Stimulated activated CD4-positive, alpha-beta T cell treated with anti-CD3 and anti-CD28 coated beads, Interleukin-15, amount 100 ng/mL, for 24 hours (primary cell): Measurements from ENCODE around the gene SCMH1.

Experiments used
- DNase-seq: peaks from one replicate; pipeline ENCODE4 v3.0.0-alpha.2; 2020

SCMH1 gene

DNA sequence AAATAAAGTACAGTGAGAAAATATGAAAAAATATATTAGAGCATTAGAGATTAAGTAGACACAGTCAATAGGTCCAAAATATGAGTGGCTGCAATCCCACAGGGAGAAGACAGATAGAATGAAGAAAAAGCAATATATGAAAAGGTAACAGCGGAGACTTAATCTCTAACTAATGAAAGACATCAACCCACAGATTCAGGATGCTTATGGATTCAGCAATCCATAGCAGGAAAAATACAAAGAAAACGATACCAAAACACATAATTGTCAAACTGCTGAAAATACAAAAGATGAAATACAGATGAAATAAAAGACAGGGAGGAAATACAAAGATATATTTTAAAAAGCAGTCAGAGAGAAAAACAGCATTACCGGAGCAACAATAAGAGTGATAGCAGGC, 163.9 kb downstream of the SCMH1 start:
- no peak for DNase-seq

DNA sequence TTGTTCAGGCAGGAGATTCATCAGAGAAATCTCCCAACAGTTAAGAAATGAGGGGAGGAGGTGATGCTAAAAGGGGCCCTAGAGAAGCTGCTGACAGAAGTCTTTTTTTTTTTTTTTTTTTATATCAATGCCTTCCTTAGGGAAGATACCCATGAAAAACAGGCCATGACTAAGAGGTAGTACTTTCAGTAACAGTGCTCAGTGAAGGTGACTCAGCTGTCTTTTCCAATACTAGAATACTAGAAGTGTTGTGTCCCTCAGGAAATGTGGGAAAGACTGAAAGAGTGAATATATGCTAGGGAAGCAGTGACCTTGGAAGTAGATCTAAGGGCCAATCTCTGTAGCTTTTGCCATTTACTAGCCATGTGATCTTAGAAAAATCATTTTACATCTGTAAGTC, 168.1 kb downstream of the SCMH1 start:
- no peak for DNase-seq

DNA sequence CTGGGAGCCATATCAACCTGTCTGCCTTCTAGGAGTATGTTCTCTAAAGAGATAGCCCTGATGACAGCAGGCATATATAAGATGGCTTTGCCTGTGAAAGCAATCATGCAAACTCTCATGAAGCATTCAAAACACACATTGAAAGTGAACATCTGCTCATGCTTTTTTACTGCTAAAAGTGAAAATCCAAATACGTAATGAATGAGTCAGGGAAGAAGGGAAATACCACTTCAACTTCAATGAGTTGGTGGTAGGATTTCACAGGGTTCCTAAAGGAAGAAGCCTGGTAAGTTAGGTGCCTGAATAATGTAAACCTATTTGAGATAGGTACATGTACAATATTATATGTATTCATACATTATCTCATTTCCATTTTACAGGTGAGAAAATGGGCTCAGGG, 170.1 kb downstream of the SCMH1 start:
- DNase-seq = no peak

DNA sequence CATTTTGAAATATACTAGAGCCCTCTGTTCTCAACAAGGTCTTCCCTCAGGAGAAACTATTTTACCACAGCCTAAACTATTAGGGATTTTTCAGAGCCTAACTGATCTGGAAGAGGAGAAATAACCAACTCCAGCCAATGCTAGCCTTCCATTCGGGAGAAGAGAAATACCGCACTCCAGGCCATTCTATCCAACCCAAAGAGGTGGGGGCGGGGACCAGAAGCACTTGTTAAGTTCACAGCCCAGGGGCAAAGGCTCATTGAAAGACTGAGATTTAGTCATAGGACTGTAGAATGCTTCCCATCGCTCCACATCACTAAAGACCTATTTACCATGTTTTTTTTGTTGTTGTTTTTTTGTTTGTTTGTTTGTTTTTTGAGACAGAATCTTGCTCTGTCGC, 185.2 kb downstream of the SCMH1 start:
- DNase-seq = no peak

DNA sequence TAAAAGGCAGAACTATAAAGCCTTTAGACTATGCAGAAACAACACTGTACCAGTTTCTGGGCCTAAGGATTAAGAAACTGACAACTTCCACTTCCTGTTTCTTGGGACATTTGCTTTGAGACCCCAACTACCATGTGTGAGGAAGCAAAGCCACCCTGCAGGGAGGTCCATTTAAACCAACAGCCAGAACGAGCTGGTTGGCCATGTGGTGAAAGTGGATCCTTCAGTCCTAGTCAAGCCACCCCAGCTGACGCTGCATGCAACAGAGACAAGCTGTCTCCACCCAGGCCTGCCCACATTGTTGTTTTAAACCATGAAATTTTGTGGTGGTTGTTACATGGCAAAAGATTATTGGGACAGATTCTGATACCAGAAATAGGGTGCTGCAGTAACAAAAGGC, 188.8 kb downstream of the SCMH1 start:
- DNase-seq = no peak

DNA sequence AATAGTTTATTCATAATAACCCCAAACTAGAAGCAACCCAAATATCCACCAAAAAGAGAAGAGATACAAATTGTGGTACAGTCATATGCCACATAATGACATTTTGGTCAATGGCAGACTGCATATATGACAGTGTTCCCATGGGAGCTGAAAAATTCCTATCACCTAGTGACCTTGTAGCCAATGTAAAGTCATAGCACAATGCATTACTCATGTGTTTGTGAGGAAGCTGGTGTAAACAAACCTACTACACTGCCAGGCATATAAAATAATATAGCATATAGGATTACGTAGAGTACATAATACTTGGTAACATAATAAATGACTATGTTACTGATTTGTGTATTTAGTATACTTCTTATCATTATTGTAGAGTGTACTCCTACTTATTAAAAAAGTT, 191.1 kb downstream of the SCMH1 start:
- DNase-seq = no peak

DNA sequence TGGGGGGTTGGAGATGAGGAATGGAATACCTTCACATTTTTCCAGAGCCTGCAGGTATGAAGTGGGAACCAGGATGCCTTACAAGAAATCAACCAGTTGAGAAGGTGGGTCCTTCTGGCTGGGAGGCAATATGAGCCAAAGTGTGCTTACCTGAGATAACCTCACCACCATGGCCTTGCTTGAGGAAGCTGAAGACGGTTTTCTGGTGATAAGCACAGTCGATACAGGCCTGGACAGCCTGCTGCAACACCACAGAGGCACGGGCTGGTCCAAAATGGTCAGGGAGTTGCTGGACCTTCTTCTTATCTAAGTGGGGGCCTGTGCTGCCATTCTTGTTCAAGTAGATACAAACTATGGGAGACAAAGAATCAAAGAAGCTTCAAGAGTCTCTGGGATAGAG, 193.6 kb downstream of the SCMH1 start:
- no peak for DNase-seq

DNA sequence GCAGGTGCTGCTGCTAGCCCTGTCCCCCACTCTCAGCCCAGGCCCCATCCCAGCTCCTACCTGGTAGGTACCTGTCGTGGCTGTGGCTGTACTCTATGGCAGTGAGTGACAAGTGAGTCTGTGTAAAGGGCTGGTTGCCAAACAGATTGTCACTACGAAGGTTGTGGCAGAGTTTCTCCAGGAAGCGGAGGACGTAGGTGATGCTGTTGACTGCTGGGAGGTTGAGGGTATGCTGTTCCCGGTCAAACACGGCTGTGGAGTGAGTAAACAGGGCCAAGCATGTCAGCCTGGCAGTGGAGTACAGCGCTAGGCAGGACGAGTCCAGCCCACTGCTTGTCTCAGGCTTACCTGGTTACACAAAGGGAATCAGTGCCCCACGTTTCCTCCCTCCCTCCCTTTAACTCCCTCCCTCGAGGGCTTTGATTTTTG, 195.7 kb downstream of the SCMH1 start:
- DNase-seq = no peak

DNA sequence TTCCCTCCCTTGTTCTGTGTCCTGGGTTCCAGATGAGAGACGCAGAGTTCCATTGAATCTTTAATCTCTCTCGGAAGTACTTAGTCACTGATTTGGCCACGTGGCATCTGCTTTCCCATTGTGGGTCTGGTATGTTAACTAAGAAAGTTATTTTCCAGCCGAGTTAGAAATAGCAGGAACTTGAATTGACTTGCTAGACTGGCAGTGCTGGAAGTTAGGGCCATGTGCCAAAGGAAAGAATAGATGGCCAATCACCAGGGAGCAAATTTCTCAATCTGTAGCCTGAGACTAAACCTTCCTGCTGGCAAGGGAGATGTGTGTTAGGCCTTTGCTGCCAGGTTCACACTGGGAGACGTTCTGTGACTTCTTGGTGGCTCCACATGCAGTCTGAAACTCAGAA, 196.4 kb downstream of the SCMH1 start:
- DNase-seq = no peak

DNA sequence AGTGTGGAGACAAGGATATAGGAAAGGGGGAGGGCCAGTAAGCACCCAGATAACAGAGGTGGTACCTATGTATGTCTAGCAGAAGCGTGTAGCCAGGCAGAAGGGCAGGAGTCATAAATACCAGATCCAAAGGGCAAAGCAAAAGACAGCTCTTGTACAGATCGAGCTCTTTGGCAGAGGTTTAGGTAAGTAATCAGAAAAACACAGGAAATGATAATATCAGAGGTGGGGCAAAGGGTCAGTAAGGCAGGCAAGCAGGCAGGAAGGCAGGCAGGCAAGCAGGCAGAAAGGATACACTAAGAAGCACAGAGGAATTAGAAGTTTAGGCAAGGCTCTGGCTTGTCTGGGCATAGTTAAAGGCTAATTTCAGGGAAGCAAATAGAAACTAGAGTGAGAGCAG, 197.9 kb downstream of the SCMH1 start:
- no peak for DNase-seq

DNA sequence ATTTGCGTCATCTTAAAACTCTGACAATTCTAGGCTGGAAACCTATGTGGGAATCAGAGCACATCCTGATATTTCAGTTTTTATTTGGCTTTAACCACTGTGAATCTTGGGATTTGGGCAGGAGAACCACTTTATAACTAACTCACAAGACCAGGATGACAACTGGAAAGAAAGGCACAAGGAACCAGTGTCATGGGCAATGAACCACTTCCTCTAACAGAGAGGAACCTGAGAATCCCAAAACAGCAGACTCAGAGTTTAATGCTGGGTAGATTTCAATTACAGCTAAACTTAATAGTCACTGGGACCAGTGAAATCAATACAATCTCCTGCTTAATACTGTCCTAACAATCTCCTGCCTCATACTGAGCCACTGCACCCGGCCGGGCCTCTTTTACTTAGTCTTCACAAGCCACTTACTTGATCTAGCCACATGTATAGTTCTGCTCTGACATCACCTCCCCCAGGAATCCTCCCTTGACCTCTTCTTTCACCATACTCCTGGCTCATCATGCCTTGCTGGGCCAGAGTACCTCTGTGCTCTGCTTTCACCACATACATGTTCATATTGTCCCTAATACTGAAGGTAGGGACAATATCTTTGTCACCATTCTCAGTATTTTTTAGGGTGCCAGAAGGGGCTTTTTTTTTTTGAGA, 200.4 kb downstream of the SCMH1 start:
- no peak for DNase-seq

DNA sequence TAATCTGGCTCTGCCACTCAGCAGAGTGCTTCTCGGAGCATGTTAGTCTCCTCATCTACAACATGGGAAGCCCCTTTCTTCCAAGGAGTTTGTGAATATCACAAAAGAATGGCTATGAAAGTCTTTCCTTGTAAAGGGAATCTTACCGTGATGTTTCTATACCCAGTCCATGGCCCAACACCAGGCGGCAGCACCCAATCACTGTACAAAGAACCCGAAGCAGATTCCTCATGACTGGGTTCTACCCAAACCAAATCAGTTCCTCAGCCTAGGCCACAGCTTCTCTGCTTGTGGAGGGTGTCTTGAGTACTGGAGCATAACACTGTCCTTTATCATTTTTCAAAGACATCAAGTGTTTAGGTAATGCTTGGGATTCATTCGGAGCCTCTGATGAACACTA, 204.0 kb downstream of the SCMH1 start:
- DNase-seq = no peak

DNA sequence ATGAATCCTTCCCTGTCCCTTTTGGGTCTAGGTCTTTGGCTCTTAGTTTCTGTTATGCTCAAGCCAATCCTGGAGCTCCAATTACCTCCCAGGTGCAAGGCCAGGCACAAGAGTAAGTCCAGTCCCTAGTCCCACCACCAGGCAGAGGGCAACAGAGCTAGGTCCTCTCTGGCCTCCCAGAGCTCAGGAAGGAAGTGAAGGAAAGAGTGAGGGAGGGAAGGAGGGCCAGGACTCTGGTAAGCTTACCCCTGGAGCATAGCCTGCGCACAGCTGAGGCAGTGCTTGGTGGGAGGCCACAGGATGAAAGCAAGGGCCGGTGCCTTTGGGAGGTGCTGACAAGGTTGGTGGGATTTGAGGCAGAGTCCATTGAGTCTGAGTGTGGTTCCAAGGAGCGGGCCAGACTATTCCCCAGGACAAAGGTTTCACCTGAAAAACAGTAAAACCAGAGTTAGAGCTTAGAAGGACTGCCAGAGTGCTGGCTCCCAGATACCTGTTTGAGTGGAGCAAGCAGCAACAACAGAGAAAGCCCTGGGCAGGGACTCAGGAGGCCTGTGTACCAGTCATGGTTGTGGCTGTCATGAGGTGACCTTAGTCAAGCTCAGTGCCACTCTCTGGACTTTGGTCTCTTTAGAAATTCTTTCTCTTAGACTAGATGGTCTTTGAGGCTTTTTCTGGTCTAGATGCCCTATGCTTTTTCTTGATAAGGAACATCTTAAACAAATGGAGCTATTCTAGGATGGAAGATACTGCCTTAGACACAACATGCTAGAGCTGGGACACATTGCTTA, 204.8 kb downstream of the SCMH1 start:
- no peak for DNase-seq

DNA sequence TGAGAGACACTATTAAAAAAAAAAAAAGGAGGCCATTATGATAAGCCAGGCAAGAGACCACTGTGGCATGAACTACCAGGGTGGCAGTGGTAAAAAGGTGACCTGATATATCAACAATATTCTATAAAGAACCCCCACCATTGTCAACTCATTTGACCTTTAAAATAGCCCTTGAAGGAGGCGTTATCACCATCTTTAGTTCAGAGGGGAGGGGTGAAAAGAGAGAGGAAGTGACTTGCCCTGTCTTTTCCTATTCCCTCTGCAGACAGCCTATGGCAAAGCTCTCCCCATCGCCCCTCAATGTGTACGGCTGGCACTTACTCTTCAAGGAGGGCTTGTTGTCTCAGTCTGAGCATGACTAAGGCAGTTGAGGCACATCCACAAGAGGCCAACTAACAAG, 208.8 kb downstream of the SCMH1 start:
- DNase-seq = no peak

DNA sequence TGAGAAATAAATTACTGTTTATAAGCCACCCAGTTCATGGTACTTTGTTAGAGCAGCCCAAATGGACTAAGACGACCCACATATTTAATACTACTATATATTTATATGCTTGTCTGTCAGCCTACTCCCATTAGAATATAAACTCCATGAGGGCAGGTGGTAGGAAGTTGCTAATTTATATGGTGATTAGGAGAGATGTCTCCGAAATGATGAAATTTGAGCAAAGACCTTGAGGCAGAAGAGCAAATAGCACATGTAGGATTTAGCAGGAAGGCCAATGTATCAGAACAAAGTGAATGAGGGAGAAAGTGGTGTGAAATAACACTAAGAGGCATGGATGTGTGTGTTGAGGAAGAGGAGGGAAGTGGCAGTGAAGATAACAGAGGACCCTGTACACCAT, 210.0 kb downstream of the SCMH1 start:
- DNase-seq = no peak

DNA sequence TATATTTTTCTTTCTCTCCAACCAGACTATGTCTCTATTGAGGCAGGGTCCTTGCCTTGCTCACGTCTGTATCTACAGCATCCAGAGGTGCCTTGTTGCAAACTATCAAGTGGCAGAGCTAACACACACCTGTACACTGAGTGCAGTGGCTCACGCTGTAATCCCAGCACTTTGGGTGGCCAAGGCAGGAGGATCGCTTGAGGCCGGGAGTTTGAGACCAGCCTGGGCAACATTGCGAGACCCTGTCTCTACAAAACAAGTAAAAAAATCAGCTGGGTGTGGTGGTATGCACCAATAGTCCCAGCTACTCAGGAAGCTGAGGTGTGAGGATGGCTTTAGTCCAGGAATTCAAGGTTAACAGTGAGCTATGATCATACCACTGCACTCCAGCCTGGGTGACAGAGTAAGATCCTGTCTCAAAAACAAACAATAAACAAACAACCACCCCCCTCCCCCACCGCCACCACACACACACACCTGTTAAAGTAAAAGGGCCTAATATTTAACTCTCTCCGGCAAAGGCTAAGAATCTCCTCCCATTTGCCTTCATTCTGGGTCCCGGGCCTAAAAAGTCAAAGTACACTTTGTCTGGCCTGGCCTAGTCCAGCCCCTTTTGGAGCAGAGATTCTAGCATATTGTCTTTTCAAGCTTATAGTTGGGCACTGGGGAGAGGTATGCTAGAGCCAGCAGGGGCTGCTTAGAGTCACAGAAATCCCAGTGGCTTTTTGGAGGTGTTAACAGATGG, 211.1 kb downstream of the SCMH1 start:
- no peak for DNase-seq

DNA sequence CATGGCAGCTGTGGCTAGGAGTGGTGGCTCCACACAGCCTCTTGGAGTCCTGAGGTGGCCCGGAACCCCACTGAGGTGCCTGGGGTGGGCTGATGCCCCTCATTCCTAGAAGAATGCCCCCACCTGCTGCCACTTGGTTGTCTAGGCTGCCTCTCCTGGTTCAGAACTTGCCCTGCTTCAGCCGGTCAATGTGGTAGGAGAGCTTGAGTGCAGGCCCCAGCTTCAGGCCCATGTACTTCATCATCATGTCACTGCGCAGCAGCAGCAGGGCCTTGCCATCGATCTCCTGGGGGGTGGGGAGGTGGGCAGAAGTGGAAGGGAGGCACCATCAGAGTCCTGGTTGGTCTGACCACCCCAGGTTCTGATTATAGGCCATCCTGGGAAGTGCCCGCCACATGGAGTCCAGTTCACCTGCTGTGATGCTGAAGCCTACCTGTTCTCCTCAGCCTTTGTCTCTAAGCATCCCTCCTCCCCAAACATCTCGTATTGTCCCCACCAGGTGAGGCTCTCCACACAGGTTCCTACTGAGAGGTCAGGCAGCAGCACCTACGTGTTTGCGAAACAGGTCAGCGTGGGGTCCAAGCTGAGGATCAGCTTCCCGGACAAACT, 214.0 kb downstream of the SCMH1 start:
- no peak for DNase-seq

DNA sequence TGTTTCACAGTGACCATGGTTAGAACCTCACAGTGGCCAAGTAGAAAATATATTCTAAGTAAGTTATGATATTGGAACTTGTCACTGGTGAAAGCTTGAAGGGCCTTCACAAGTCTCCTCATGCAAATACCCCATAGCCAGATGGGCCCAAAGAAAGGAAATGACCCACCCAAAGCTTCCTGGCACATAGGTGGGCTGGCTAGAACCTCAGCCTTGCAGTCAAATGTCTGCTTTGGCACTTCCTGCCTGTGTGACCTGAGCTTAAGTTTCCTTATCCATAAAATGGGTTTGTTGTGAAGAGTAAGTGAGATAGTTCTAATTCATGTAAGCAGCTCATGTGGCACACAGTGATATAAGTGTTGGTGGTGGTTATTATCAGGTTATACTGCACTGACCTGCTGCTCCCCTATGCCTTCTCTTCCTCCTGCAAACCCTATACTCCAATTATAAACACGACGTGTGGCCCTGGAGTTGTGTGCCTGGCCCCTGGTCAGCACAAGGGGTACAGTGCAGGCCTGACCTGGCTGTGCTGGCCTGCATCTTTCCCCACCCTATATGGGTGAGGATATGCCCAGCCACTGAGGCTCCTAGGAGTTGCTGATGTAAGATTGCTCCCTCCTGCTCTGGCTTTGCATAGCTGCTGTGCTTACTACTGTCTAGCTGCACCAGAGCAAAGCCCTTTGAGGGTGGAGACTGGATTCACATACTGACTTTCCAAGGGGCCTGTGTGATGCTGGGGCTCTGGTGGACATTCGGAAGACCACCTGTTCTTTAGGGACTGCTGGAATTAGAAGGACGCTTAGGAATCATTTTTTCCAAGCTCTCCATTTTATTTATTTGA, 215.9 kb downstream of the SCMH1 start:
- no peak for DNase-seq

DNA sequence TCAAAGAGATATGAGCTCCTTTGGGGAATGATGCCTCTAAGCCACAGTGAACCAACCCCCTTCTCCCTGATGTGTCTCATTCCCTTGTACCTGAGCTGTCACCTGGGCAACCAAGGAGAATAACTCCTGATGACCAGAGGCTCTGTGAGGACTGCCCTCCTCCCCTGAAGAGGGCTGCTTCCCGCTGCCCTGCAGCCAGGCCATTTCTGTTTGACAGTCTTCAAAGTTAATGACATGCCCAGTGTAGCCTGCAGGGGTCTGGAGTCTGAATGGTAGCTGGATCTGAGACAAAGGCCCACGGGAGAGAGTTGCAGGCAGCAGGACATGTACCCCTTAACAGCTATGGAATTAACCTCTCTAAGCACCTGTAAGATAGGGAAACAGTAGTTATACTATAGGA, 217.2 kb downstream of the SCMH1 start:
- DNase-seq = no peak

DNA sequence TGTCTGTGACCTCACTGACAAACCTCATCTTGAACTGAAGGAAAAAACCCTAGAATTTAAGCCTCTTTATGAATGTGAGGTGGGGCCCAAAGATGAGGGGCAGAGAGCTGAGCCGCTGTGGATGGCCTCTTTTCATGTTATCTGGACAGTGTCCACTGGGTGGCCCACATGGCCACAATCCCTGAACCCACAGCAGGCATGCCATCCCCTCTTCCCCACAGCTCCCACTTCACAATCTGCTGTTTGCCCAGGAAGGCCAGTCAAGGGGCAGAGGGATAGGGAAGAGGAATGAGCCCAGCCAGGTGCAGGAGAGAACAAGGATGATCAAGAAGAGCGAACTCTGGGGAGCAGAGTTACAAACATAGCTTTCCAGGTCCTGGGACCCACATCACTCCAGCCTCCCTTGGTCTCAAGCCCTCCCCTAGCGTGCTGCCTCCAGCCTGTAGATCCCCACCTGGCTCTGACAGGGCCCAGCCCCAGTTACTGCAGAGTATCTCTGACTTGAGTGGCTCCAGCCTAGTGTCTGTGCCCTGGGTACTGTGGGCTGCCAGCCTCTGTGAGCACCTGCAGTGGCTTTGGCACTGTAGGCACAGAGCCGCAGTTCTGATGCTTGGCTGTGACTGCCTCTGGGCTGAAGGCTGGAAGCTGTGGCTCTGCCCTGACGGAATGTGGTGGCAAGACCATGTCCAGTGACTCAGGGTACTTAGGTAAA, 218.7 kb downstream of the SCMH1 start:
- DNase-seq = no peak

DNA sequence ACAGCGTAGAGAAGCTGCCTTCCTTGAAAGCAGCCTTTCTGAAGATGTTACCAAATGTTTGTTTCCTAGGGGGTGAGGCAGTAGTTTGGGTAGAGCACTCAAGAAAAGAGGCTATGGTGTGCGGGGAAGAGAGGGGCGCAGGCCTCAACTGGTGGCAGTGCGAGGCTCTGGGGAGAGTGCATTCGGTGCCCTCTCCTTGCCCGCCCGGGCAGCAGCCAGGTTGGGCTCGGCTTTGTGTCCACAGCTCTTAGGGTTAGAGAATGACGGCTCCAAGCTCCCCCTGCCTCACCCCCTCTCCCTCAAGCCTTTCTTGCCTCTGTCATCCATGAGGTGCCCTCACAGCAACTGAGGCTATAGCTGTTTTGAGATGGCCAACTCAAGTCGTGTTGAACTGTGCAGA, 219.7 kb downstream of the SCMH1 start:
- DNase-seq = no peak
